Tibial nerve (tissue), 4 donors: ENCODE results near the gene CHIC2.

ENCODE experiments used
- EP300 ChIP-seq, 2 donors: sonication (generic); formaldehyde crosslinking; IDR thresholded peaks; one replicate each; pipeline ENCODE4 v1.6.1; 2017; ENCODE audit warnings: antibody characterized with exemption in 2 of 2, mild to moderate bottlenecking in 1 of 2
- TF ChIP-seq, protein P1 (sequence below), 5 experiments: fragments of 200-600 bp in 3 of 5; fragments of 450-650 bp in 2 of 5; sonication (generic) in 3 of 5; IDR thresholded peaks; one replicate each; pipeline ENCODE4 v1.5.1; 2016 to 2019; ENCODE audit warnings: antibody characterized with exemption in 5 of 5, mild to moderate bottlenecking in 3 of 5, moderate library complexity in 2 of 5

- TF ChIP-seq, protein P1, sequence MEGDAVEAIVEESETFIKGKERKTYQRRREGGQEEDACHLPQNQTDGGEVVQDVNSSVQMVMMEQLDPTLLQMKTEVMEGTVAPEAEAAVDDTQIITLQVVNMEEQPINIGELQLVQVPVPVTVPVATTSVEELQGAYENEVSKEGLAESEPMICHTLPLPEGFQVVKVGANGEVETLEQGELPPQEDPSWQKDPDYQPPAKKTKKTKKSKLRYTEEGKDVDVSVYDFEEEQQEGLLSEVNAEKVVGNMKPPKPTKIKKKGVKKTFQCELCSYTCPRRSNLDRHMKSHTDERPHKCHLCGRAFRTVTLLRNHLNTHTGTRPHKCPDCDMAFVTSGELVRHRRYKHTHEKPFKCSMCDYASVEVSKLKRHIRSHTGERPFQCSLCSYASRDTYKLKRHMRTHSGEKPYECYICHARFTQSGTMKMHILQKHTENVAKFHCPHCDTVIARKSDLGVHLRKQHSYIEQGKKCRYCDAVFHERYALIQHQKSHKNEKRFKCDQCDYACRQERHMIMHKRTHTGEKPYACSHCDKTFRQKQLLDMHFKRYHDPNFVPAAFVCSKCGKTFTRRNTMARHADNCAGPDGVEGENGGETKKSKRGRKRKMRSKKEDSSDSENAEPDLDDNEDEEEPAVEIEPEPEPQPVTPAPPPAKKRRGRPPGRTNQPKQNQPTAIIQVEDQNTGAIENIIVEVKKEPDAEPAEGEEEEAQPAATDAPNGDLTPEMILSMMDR (IDR thresholded peaks at IDR 0.05): no peak
- no peak for TF ChIP-seq EP300 (IDR thresholded peaks at IDR 0.05)
Observed at GRCh38 chr4:53987761-53988171, 76.6 kb downstream of the CHIC2 start.
